Activated T-helper 1 cell treated with Interleukin-2 at 50 U/mL for 16 hours (primary cell): ENCODE measurements around the gene PPHLN1.
"Not testable (repeated sequence)": the region's sequence is repeated elsewhere in the genome, so short reads cannot be mapped to it uniquely, and the experiment has no call there.

Experiments
- DNase-seq: peaks from one replicate; pipeline ENCODE4 v3.0.0-alpha.2; 2020; ENCODE audit warnings: low read depth

The PPHLN1 gene

GRCh38 chr12:42372154-42372791 is 46.3 kb downstream of the PPHLN1 start:
- DNase-seq, result no peak

DNA sequence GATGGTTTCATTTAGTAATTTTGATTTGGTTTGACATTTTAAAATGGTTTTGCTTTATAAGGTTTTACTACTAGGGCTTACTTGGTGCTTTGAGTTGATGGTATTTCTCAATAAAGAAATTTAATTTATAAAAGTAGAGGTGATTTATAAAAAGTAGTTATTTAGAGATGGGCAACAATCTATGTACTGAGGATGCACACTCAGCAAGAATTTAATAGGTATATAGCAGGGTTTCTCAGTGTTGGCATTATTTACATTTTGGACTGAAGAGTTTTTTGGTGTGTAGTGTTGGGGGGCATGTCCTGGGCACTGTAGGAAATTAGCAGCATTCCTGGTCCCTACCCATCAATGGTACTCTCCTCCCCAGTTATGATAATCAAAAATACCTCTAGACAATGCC is 47.7 kb downstream of the PPHLN1 start:
- no peak for DNase-seq

GRCh38 chr12:42380733-42381132 is 54.8 kb downstream of the PPHLN1 start:
- DNase-seq, result no peak

DNA sequence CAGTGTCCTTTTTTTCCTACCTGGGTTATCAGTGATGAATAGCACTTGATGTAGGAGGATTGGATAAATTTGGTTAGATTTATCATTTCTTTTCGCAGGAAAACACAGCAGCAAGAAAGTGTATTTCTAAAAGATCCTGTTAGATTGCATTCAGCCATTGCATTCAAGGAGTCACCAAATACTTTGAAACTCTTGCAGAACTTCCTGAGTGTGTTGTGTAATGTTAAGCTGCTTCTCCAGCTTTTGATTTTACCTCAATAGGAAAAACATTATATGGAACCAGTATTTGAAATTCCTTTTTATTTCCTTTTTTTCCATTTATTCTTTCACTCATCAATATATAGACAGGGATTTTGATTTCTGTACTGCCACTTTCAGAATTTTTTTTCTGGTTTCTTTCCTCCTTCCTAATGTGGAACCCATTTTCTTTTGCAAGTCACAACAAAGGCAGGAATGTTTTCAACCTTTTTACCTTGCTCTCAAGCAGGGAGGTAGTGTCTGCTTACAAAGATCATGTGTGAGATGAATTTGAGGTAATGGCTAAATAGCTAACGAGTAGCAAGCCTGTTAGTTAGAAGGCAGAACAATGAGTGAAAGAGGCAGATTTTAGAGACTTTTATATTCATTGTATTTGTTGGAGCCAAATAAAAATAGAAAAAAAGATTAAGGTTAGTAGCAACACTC is 56.2 kb downstream of the PPHLN1 start:
- no peak for DNase-seq

- DNase-seq, result no peak
These were observed 59.4 kb downstream of the PPHLN1 start for GRCh38 chr12:42385326-42385841.

GRCh38 chr12:42386308-42386707 is 60.3 kb downstream of the PPHLN1 start:
- no peak for DNase-seq

GRCh38 chr12:42388086-42388485 is 62.1 kb downstream of the PPHLN1 start:
- DNase-seq, result not testable (repeated sequence)

- DNase-seq, result no peak
These were observed 68.5 kb downstream of the PPHLN1 start for GRCh38 chr12:42394429-42394828.

- no peak for DNase-seq
These were observed 70.7 kb downstream of the PPHLN1 start for GRCh38 chr12:42396473-42397259.

GRCh38 chr12:42402821-42403411 is 76.9 kb downstream of the PPHLN1 start:
- DNase-seq, result no peak

DNA sequence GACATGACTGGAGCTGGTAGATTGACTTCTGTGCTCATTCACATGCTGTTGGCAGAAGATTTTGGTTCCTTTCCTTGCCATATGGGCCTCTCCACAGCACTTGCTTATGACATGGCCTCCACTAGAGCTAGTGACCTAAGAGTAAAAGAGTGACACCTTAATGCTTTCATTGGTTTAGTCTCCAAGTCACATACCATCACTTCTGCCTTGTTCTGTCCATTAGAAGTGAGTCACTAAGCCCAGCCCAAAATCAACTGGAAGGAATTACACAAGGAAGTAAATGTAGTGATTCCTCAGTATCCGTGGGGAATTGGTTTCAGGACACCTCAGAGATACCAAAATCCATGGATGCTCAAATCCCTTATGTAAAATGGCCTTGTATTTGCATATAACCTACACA is 81.3 kb downstream of the PPHLN1 start:
- DNase-seq, result no peak

GRCh38 chr12:42409471-42409870 is 83.5 kb downstream of the PPHLN1 start:
- no peak for DNase-seq

DNA sequence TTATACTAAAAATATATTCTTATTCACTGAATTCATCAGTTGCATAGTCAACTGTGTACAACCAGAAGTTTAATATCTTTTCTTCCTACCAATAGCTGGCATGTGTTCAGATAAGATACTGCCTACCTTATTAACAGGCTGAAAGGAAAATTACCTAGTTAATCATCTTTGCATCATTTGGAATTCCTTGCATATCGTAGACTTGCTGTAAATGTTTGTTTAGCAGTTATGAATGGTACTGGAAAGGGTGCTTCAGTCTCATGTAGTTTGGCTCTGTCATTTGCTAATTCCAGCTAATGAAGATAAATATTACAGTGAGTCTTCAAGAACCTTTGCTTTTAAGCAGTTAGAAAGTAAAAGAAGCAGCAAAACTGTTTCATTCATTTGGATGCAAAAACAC is 84.4 kb downstream of the PPHLN1 start:
- no peak for DNase-seq

DNA sequence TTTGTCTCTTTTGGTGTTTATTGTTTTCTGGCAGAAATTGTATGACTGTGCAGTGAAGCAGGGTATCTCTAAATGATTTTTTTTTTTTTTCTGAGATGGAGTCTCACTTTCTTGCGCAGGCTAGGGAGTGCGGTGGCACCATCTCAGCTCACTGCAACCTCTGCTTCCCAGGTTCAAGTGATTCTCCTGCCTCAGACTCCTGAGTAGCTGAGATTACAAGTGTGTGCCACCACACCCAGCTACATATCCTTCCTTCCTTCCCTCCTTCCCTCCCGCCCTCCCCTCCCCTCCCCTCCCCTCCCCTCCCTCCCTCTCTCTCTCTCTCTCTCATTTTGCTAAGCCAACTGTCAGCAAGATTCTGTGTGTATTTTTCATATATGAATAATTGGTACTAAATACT is 94.4 kb downstream of the PPHLN1 start:
- DNase-seq, result no peak

GRCh38 chr12:42421844-42422779 is 96.1 kb downstream of the PPHLN1 start:
- no peak for DNase-seq

DNA sequence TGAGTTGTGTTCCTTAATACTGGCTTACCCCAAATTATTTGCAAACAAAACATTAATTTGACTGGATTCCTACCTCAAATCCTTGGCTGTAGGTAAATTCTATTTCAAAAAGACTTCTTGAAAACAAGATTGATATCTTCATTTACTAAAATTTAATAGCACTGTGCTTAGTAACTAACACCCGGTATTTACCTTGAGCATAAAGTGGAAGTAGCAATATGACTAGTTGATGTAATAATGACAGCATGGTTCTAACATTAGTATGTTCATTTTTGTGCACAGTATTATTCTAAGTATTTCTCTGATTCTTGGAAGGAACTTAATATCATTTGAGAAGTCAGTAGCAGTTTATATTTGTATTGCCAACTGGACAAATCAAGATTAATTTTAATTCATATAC is 96.8 kb downstream of the PPHLN1 start:
- no peak for DNase-seq

DNA sequence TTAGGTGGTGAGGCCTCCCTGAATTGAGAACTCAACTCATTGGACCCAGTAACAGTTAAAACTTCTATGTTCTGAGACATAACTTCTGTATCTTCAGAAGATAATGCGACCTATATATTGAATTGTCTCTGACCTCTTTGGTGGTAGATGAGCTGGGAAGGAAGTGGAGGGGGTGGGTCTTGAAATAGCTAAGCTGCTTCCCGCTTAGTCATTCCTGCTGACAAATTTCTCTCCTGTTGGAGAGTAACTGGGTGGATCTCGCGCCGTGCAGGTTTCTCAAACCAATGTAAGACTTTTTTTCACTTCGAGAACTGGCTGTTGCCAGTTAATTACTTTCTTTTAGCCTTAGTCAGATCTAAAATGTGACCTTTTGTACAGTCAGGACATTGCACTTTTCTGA is 100.8 kb downstream of the PPHLN1 start:
- no peak for DNase-seq

DNA sequence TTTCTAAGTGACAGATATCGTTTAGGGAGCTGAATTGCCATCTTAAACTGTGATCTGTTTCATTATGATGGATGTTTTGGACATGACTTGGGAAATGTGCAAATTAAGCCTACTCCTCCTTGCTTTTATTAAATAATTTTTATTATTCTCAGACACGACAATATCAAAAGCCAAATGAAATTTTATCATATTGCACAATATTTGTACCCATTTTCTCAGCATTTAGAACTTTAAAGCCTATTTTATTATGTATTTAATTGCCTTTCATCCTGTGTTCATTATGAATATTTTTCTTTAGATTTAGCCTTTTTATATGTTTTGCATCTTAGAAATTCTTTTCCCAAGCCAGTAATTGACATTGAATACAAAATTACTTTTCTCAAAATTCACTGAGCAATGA is 102.9 kb downstream of the PPHLN1 start:
- DNase-seq, result no peak

- no peak for DNase-seq
These were observed 106.7 kb downstream of the PPHLN1 start for GRCh38 chr12:42432517-42433140.

DNA sequence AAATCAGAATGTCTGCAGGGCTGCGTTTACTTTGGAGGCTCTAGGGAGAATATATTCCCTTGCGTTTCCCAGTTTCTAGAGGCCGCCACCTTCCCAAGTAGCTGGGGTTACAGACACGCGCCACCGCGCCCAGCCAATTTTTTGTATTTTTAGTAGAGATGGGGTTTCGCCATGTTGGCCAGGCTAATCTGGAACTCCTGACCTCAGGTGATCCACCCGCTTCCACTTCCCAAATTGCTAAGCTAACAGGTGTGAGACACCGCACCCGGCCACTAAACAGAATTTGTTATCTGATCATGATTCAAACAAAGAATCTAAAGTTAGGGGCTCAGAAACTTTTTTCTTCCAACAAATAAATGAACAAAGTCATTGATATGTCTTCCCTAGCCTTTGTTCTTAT is 114.6 kb downstream of the PPHLN1 start:
- no peak for DNase-seq

- no peak for DNase-seq
These were observed 116.4 kb downstream of the PPHLN1 start for GRCh38 chr12:42442311-42442759.
